Sigmoid colon (tissue), 7 donors: Measurements from ENCODE around the gene FANCM. TPM values are rescaled to one million over a fixed set of nuclear protein-coding genes. Genes with fewer than 3 reads are reported as not detected.
"Not testable (repeated sequence)": the region's sequence is repeated elsewhere in the genome, so short reads cannot be mapped to it uniquely, and the experiment has no call there.

Source experiments
- DNase-seq: peaks from one replicate; pipeline ENCODE4 v3.0.0-alpha.2; 2019
- H3K27ac ChIP-seq, 4 donors: fragments of 200-600 bp; sonication (generic); one replicate each; pipeline ENCODE4 v1.5.1; 2016 to 2019; ENCODE audit warnings: mild to moderate bottlenecking in 1 of 4
- H3K27me3 ChIP-seq, 3 donors: fragments of 200-600 bp; sonication (generic); one replicate each; pipeline ENCODE4 v1.5.1; 2019; ENCODE audit warnings: mild to moderate bottlenecking in 1 of 3
- H3K36me3 ChIP-seq, 4 donors: fragments of 200-600 bp; sonication (generic); one replicate each; pipeline ENCODE4 v1.5.1; 2016 to 2019
- H3K4me1 ChIP-seq, 4 donors: fragments of 200-600 bp; sonication (generic); one replicate each; pipeline ENCODE4 v1.5.1; 2017 to 2019
- H3K4me3 ChIP-seq, 4 donors: fragments of 200-600 bp; sonication (generic); one replicate each; pipeline ENCODE4 v1.5.1; 2017 to 2019; ENCODE audit warnings: mild to moderate bottlenecking in 2 of 4, moderate library complexity in 1 of 4
- H3K9me3 ChIP-seq, 4 donors: fragments of 200-600 bp in 3 of 4; sonication (generic) in 3 of 4; one replicate each; pipeline versions ENCODE4 v1.5.1 to v1.6.1; 2013 to 2019
- CTCF ChIP-seq, 4 experiments: fragments of 450-650 bp in 3 of 4; fragments of 200-600 bp in 1 of 4; IDR thresholded peaks; one replicate each; pipeline ENCODE4 v1.5.1; 2016 to 2019; ENCODE audit warnings: antibody characterized with exemption in 4 of 4, mild to moderate bottlenecking in 3 of 4, moderate library complexity in 2 of 4
- EP300 ChIP-seq, 4 donors: sonication (generic); formaldehyde crosslinking; IDR thresholded peaks; one replicate each; pipeline ENCODE4 v1.6.1; 2017; ENCODE audit warnings: antibody characterized with exemption in 4 of 4
- POLR2A ChIP-seq, 2 donors: fragments of 450-650 bp; IDR thresholded peaks; one replicate each; pipeline ENCODE4 v1.6.1; 2016; ENCODE audit warnings: antibody characterized with exemption in 2 of 2, mild to moderate bottlenecking in 2 of 2, moderate library complexity in 2 of 2
- POLR2AphosphoS5 ChIP-seq, 4 donors: sonication (generic); formaldehyde crosslinking; IDR thresholded peaks; one replicate each; pipeline ENCODE4 v1.6.1; 2017; ENCODE audit warnings: antibody characterized with exemption in 4 of 4
- WGBS, 2 donors: extraction: QIAGEN DNeasy Blood & Tissue Kit; methylation state at CpG; one replicate each; pipeline ENCODE4 v1.1.7; 2013; 5-methylcytosine and 5-hydroxymethylcytosine counted together
- intact Hi-C: fragments of 100-400 bp; cut with DNase I; formaldehyde crosslinking; loops from one replicate; pipeline ENCODE4 v1.15.1; 2023
- polyA plus RNA-seq, 3 donors: library from polyadenylated mRNA; stranded (reverse); fragments of 200-250 nt; gene quantifications; one replicate each; pipeline ENCODE4 v1.2.3, GENCODE V29; 2013
- total RNA-seq, 4 donors: library from RNA; depleted of rRNA; stranded (reverse); fragments of >200 nt; gene quantifications; one replicate each; pipeline ENCODE4 v1.1.0, GENCODE V29; 2016
- donor health status: healthy with polysubstance abuse.
- donor health status: Bipolar disorder and iron deficiency.
- donor health status: healthy.

Gene FANCM
- total and polyA plus RNA-seq, 7 donors = 0.46 to 6.8 (median 2.8) TPM

GRCh38 chr14:45211295-45211694 is 75.6 kb downstream of the FANCM start:
- Histone ChIP-seq H3K27ac (no peak overlapping the region), H3K36me3 (peaks cover 0 to 44% (median 3%) of the 10 kb centered on the region in 4 donors), H3K27me3 (no peaks in the 10 kb centered on the region), H3K9me3 (no peaks in the 10 kb centered on the region), H3K4me1 (no peaks in the 10 kb centered on the region), H3K4me3 (no peak overlapping the region)
- intact Hi-C loops = no loop called here
- WGBS, 2 donors = 95 to 98% methylated on average over 1 of the region's 1 CpG
- no peak for DNase-seq
- TF ChIP-seq POLR2A (IDR thresholded peaks at IDR 0.05) (no peak), POLR2AphosphoS5 (IDR thresholded peaks at IDR 0.05) (no peak), EP300 (IDR thresholded peaks at IDR 0.05) (no peak), CTCF (IDR thresholded peaks at IDR 0.05) (no peak)

GRCh38 chr14:45212231-45212630 is 76.5 kb downstream of the FANCM start:
- Histone ChIP-seq H3K36me3 (peaks cover 0 to 46% (median 3%) of the 10 kb centered on the region in 4 donors), H3K27ac (no peak overlapping the region), H3K4me1 (no peaks in the 10 kb centered on the region), H3K4me3 (no peak overlapping the region), H3K27me3 (no peaks in the 10 kb centered on the region), H3K9me3 (no peaks in the 10 kb centered on the region)
- intact Hi-C loops = no loop called here
- WGBS, 2 donors = 83 to 94% methylated on average over 3 of the region's 3 CpGs
- DNase-seq = no peak
- TF ChIP-seq EP300 (IDR thresholded peaks at IDR 0.05) (no peak), POLR2AphosphoS5 (IDR thresholded peaks at IDR 0.05) (no peak), POLR2A (IDR thresholded peaks at IDR 0.05) (no peak), CTCF (IDR thresholded peaks at IDR 0.05) (no peak)

GRCh38 chr14:45213716-45214115 is 78.0 kb downstream of the FANCM start:
- WGBS, 2 donors = 65 to 91% methylated on average over 1 of the region's 1 CpG
- H3K27ac ChIP-seq, H3K4me3 ChIP-seq, H3K27me3 ChIP-seq, H3K9me3 ChIP-seq, H3K4me1 ChIP-seq, DNase-seq, intact Hi-C loops: not testable (repeated sequence)
- H3K36me3 ChIP-seq = peaks cover 0 to 57% (median 3%) of the 10 kb centered on the region in 4 donors

GRCh38 chr14:45214341-45214740 is 78.6 kb downstream of the FANCM start:
- intact Hi-C loops = not testable (repeated sequence)
- H3K36me3 ChIP-seq = peaks cover 0 to 58% (median 1%) of the 10 kb centered on the region in 4 donors

GRCh38 chr14:45222485-45223262 is 86.9 kb downstream of the FANCM start:
- intact Hi-C loops = no loop called here
- Histone ChIP-seq H3K9me3 (no peaks in the 10 kb centered on the region), H3K36me3 (peaks cover 0 to 53% (median 3%) of the 10 kb centered on the region in 4 donors), H3K4me3 (no peak overlapping the region), H3K27me3 (no peaks in the 10 kb centered on the region), H3K4me1 (no peaks in the 10 kb centered on the region), H3K27ac (no peak overlapping the region)
- 79 to 85% methylated on average over 3 of the region's 3 CpGs for whole genome bisulfite sequencing, 2 donors
- TF ChIP-seq CTCF (IDR thresholded peaks at IDR 0.05) = no peak
- no peak for TF ChIP-seq EP300 (IDR thresholded peaks at IDR 0.05)
- TF ChIP-seq POLR2AphosphoS5 (IDR thresholded peaks at IDR 0.05) = no peak
- TF ChIP-seq POLR2A (IDR thresholded peaks at IDR 0.05) = no peak
- no peak for DNase-seq

More at GRCh38 chr14:45214341-45214740, 78.6 kb downstream of the FANCM start:
- not testable (repeated sequence) for H3K4me1 ChIP-seq, H3K27me3 ChIP-seq, DNase-seq, H3K9me3 ChIP-seq, H3K4me3 ChIP-seq, H3K27ac ChIP-seq
- 97 to 98% methylated on average over 6 of the region's 6 CpGs for WGBS, 2 donors

GRCh38 chr14:45227566-45227965 is 91.8 kb downstream of the FANCM start:
- no peak for TF ChIP-seq POLR2AphosphoS5 (IDR thresholded peaks at IDR 0.05)
- TF ChIP-seq EP300 (IDR thresholded peaks at IDR 0.05) = no peak
- no peak for TF ChIP-seq POLR2A (IDR thresholded peaks at IDR 0.05)
- TF ChIP-seq CTCF (IDR thresholded peaks at IDR 0.05) = no peak
- 98% methylated on average over 4 of the region's 4 CpGs for WGBS, 2 donors
- H3K36me3 ChIP-seq = peaks cover 0 to 74% (median 3%) of the 10 kb centered on the region in 4 donors
- no peaks in the 10 kb centered on the region for H3K4me1 ChIP-seq
- intact Hi-C loops = no loop called here
- no peak for DNase-seq
- H3K27ac ChIP-seq = no peak overlapping the region
- no peaks in the 10 kb centered on the region for H3K27me3 ChIP-seq
- no peaks in the 10 kb centered on the region for H3K9me3 ChIP-seq
- no peak overlapping the region for H3K4me3 ChIP-seq
